HG02623 (cell line): ENCODE measurements around the gene TOR4A.

Experiments used
- ATAC-seq: cut with Tn5 transposase; IDR thresholded peaks from one replicate; pipeline ENCODE4 v1.9.1; 2021; ENCODE audit warnings: moderate library complexity; ENCODE audit not compliant: unreplicated experiment

The TOR4A gene

DNA sequence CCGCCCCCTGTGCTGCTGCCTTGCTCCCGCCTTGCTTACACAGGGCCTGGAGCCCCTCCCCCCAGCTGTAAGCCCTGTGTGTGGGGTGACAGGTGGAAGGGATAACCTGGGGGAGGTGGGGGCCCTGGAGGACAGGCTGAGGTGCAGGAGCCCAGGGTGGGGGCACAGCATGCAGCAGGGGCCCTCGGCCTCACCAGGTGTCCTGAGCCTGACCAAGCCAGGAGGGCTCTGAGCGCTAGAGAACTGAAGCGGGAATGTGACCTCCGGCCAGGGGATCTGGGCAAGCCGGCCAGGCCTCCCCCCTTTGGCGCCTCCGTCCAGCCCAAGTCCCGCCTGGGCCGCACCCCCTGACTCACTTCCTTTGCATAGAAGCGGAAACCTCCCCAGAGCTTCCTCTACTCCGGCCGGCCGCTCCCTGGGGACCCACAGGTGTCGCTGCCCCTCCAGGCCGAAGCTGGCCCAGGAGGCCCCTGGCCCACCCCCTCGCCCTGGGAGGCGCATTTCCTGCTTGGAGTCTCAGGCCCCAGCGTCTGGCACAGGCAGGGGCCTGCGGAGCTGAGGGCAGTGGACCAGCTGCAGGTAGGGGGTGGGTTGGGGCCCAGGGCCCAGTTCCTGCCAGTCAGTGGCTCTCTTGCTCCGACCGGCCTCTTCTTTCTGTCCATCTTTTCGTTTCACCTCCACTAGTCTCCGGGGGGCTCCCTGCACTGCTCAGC lies at the start of gene TOR4A:
TSS of gene TOR4A (plus strand) at position 398 of the 713 bp plus-strand sequence. CDS start 964 bp downstream, outside the sequence.
- peak; percentile 53 for ATAC-seq

DNA sequence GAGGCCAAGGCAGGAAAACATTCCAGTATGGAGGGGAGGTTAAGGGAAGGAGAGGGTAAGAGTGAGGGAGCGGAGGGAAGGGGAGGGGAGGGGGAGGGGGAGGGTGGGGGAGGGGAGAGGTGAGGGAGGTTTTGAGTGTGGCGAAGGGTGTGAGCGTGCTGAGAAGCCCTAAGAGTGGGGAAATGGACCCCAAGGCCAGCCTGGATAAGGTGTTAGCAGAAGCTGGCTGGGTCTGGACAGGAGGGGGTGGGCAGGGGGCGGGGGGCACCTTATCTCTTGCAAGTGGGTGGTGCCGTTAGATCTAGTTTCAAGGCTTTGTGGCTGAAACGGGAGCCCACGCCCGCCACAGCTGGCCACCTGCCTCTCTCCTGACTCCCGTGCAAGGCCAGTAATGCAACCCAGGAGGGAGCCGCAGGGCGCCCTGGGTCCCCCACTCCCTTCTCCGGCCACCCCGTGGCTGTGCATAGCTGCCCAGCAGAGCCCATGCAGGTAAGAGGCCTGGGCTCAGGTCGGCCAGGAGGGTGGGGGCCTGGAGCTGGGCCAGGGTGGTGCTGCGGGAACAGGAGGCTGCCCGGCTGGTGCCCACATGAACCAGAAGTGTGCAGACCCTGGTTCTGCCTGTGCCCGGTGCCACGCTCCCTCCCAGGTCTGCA lies 49.5 kb upstream of the TOR4A start:
- no peak for ATAC-seq

DNA sequence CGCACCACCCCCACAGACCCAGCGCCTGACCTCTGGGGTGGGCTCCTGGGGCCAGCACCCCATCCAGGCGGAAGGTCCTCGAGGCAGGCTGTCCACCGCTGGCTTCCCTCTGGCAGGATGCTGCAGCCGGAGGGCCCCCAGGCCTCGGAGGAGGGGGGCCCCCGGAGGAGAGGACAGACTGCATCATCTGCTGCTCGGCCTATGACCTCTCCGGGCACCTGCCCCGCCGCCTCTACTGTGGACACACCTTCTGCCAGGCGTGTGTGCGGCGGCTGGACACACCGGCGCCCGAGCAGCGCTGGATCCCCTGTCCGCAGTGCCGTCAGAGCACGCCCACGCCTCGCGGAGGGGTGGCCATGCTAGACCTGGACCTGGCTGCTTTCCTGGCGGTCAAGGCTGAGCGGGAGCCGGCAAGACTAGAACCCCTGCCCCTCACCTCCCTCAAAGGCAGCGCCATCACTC lies 49.0 kb upstream of the TOR4A start:
- no peak for ATAC-seq

DNA sequence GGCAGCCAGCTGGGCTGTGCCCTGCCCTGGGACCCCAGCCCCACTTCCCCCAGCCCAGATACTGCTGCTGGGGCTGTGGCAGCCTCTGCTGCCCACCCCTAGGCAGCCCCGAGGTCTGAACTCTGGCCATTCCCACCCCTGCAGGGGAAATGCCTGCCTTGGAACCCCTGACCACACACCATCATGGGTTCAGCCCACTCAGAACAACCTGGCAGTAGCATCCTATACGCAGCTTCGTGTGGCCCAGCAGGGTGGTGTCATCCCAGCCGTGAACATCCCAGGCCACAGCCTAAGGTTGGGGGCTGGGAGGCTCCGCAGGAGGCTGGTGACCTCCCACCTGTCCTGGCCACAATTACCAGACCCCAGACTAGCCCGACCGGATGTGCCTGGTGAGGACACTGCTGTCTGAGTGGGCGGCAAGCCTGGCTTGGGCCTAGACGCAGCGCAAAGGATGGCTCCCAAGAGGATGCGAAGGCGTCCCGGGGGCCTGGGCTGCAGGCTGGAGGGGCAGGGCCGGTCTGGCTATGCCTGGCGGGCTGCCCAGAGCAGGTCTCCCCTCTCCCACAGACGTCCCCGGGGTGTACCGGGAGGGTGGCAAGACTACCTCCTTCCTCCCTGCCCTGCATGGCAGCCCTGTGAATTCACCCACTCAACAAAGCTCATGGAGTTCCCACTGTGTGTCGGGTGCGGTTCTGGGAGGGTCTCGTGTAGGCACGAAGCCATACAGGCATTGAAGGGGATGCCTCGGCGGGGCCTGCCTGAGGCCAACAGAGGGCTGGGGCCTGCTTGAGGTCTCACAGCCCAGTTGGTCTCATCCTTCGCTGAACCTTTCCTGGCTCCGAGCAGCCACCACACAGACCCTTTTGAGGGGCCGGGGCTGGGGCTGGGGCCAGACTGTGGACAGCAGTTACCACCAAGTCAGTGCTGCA lies 48.3 kb upstream of the TOR4A start:
- no peak for ATAC-seq

DNA sequence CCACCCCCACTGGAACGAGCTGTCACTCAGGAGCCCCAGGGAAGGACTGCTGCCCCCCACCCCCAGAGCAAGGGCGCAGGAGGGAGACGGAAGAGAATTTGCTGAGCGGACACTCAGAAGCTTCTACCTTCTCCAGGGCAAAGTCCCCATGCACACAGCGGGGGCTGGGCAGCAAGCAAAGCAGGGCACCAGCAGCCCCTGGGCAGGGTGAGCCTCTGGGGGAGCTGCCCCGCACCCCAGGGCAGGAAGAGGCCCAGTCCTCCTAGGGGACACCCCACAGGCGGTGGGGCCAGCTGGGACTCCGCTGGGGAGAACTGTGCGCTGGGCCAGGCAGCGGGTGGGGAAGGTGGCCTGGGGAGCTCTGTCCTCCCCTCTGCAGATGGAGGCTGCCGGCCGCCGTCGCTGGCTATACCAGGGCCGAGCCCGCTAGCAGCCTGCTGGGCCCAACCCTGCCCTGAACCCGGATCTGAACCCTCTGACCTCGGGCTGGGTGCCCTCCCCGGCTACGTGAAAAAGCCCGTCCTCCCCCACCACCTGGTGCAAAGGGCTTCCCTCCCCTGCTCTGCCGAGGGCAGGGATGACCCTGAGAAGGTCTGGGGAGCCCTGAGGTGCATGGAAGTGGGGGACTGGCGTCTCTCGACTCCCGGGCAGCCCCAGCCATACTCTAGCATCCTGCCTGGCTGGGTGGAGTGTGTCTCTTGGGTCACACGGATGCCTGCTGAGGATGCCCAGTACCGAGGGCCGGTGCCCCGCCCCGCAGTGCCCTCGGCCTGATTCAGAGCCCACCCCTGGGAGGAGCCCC lies 47.4 kb upstream of the TOR4A start:
- no peak for ATAC-seq

DNA sequence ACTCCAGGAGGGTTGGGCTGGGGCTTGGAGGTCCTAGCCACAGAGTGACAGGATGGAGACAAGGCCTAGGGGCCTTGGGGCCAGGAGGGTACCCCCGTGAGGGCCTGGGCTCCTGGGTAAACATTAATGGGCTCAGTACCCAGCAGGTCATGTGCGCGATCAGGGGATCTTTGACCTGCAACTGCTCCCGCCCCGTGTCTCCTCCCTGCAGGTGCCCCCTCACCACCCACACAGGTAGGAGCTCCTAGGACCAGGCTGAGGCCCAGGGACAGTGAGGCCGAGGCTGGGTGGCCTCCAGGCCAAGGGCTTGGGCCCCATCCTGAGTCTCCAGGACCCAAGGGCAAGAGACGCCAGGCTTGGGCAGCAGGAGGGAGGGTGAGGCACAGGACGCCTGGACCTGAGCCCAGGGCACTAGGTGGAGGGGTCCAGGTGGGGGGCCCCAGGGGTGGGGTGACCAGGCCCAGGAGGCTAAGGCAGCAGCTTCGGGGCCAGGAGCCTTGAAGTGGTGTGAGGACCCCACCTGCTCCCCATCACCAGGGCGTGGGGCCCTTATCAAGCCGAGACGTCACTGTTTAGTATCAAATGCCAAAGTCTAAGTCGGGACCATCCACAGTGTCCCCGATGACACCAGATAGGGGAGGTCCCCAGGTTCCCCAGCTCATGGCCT lies 46.7 kb upstream of the TOR4A start, which contains the start of gene SLC34A3:
TSS of gene SLC34A3 (plus strand) at position 197 of the 667 bp plus-strand sequence. CDS start 802 bp downstream, outside the sequence.
- no peak for ATAC-seq

DNA sequence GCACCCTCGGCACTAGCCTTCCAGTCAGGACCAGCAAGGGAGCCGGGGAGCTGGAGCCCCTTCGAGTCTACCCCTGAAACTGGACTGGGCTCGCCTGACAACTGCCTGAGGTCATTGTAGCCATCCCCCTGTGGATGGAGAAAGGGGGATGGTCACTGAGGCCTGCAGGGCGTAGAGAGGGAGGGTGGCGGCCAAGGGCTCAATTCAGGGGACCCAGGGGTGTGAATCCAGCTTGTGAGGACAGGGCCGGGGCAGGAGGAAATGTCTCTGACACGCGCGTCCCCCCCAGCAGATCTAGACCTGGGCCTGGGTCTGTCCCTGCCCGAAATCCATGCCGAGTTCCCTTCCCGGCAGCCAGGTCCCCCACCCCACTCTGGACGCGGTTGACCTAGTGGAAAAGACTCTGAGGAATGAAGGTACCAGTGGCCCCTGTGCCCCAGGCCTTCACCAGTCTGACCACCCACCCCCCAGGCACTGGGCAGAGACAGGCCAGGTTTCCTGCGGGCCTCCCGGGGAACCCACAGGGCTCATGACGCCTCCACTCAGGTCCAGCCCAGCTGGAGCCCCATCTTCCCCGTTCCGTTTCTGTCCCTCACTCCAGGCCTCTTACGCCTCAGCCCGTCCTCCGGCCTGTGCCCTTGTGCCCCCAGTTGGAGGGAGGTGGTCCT lies 46.0 kb upstream of the TOR4A start:
- ATAC-seq: no peak

DNA sequence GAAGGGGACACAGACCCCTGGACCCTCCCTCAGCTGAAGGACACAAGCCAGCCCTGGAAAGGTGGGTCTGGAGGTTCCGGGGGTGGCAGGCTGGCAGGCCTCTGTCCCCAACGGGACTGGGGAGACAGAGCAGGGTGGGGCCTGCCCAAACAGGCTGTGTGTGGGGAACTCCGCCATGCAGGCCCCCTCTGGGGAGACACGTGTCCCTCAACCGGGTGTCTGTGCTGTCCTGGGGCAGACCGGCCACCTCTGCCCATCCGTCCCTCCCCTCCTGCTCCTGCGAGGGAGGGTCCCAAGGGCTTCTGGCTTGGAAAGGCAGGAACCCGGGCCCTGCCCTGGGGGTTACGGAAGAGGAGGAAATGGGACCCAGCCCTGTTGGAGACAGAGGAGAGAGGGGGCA lies 45.4 kb upstream of the TOR4A start:
- ATAC-seq: no peak

DNA sequence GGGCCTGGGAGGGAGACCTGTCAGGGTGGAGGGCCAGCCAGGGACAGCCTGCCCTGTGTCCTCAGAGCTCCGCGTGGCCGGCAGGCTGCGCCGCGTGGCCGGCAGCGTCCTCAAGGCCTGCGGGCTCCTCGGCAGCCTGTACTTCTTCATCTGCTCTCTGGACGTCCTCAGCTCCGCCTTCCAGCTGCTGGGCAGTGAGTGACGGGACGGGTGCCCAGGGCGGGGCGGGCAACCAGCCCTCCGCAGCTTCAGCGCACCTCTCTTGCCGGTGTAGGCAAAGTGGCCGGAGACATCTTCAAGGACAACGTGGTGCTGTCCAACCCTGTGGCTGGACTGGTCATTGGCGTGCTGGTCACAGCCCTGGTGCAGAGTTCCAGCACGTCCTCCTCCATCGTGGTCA lies 45.0 kb upstream of the TOR4A start:
- ATAC-seq: no peak

DNA sequence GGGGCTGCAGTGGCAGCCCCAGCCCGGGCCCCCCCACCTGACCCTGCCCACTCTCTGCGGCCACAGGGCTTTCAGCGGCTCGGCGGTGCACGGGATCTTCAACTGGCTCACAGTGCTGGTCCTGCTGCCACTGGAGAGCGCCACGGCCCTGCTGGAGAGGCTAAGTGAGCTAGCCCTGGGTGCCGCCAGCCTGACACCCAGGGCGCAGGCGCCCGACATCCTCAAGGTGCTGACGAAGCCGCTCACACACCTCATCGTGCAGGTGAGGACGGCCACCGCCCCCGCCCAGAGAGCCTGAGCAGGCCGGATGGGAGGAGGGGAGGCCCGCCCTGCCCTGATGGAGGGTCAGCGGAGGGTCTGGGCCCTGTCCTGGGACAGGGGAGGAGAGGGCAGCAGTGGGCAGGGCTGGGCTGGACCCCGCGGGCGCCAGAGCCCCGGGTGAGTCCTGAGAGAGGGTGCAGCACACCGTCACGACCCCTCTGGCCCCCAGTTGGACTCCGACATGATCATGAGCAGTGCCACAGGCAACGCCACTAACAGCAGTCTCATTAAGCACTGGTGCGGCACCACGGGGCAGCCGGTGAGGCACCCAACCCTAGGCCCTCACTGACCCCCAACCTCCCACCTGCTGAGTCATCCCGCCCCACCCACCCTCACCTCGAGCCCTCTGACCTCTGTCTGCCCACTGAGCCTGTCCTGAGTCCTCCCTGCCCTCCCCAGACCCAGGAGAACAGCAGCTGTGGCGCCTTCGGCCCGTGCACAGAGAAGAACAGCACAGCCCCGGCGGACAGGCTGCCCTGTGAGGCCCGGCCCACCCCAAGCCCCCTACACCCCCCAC lies 44.2 kb upstream of the TOR4A start:
- no peak for ATAC-seq

DNA sequence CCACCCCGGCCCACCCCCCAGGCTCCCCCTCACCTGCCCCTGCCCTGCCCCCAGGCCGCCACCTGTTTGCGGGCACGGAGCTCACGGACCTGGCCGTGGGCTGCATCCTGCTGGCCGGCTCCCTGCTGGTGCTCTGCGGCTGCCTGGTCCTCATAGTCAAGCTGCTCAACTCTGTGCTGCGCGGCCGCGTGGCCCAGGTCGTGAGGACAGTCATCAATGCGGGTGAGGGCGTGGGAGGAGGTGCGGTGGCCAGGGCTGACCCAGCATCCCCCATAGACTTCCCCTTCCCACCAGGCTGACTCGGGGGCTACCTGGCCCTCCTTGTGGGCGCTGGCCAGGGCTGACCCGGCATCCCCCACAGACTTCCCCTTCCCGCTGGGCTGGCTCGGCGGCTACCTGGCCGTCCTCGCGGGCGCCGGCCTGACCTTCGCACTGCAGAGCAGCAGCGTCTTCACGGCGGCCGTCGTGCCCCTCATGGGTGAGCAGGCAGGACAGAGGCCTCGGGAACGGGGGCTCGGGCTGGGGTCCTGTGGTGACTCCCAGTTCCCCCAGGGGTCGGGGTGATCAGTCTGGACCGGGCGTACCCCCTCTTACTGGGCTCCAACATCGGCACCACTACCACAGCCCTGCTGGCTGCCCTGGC lies 43.4 kb upstream of the TOR4A start:
- ATAC-seq: no peak

DNA sequence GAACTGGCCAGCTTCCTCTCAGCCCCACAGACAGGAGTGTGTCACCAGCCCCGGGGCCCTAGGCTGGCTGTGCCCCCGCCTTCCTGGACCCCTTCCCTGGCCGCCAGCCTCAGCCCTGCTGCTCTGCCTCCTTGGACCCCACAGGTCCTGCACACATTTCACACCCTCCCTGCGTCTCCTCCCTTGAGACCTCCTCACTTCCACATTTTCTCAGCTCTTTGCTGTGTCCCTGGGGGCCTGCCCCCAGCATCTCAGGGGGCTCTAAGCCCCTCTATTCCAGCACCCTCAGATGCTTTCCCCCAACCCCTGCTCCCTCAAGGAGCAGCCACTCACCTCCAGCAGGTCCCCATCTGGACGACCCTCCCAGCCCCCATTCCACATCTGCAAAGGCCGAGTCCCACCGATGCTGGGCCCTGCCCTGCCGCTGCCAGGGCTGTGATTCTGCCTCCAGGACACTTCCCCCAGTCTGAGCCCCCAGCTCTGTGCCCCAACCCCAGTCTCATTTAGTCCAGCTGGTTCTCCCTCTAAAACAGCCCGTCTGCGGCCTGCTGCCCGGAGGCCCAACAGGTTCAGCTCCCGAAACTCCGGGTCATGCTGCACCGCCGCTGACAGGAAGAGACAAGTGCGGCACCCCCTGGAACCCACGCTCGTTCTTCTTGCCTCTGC lies 42.6 kb upstream of the TOR4A start:
- ATAC-seq: no peak

DNA sequence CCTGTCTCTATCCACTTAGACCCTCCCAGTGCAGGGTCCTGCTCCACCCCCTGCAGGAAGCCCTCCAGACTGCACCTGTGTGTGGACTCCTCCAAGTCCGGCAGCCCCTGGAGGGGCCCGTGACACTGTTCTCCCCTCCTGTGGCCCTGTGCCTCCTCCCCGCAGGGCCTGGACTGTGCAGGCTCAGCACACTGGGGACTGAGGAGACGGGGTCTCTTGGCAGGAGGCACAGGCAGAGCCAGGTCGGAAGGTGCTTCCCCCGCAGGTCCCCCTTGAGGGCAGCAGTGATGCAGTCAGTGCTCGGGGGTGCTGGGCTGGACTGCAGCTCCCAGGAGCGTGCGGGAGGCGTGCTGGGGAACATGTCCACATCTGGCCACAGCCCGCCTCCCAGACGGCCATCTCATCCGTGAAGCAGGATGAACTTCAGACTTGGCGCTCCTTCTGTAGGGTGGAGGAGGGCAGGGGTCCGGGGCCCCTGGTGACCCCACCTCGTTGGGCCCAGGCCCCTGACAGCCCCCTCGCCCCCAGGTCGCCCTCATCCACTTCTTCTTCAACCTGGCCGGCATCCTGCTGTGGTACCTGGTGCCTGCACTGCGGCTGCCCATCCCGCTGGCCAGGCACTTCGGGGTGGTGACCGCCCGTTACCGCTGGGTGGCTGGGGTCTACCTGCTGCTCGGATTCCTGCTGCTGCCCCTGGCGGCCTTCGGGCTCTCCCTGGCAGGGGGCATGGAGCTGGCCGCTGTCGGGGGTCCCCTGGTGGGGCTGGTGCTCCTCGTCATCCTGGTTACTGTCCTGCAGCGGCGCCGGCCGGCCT lies 41.9 kb upstream of the TOR4A start:
- ATAC-seq: no peak

DNA sequence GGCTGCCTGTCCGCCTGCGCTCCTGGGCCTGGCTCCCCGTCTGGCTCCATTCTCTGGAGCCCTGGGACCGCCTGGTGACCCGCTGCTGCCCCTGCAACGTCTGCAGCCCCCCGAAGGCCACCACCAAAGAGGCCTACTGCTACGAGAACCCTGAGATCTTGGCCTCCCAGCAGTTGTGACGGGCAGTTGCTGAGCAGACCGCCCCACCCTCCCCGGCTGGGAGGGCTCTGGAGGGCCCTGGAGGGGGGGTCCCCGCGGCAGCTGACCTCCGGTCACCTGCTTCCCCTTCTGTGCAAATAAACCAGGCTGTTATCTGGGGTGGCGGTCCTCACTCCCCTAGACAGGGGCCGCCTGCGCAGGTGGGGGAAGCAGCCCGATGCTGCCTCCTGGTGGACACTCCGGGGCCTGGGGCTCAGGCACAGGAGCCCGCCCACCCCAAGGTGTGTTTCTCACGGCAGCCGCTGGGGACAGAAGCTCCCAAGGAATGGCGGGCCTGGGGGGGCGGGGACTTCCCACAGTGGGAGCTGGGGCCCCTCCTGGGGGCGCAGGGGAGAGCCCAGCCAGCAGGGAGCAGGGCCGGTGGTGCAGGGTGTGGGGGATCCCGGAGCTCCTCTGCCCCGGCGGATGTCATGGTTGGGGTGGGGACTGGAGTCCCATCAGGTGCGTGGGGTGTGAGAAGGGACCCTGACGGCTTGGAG lies 41.1 kb upstream of the TOR4A start:
- no peak for ATAC-seq

DNA sequence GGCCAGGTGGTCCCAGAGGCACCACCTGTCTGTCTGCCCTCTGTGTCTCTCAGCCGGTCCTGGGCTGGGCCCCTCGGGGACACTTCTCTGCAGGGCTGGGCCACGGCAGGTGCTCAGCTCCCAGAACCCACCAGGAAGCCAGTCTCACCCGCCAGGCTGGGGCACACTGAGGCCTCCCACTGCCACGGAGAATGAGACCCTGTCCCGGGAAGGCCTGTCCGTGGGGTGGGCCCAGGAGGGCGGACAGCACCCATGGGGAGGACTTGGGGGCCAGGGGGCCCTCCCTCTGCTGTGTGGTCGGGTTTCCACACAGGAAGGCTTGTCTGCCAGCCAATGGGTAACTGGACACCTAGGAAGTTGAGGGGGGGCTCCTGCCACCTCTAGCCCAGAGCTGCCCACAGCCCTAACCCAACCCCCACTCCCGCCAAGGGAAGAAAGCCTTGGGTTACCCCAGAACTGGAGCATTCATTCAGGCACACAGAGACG lies 40.5 kb upstream of the TOR4A start:
- ATAC-seq: no peak
